Activated B cell treated with CpG ODN at 0.5 μM for 24 hours (primary cell): ENCODE data around the gene APBB3. TPM values are rescaled to one million over a fixed set of nuclear protein-coding genes. Genes with fewer than 3 reads are reported as not detected.
A peak's percentile ranks its signal among the peaks of the same experiment; 100 is the strongest.

Experiments used
- ATAC-seq: fragments of 200-7000 bp; cut with Tn5 transposase; one replicate; pipeline ENCODE4 v1.10.0; 2021; ENCODE audit warnings: low read depth, mild to moderate bottlenecking, moderate library complexity
- CTCF ChIA-PET: fragments of 350-600 bp; sonication (Branson Sonifier 250); formaldehyde crosslinking; loops from one replicate; lab custom pipeline; 2021; ENCODE audit warnings: antibody characterized with exemption; lab: Charles Lee
- POLR2A ChIA-PET: fragments of 350-600 bp; sonication (Branson Sonifier 250); formaldehyde crosslinking; loops from one replicate; lab custom pipeline; 2021; ENCODE audit warnings: antibody characterized with exemption; lab: Charles Lee
- DNase-seq: peaks from one replicate; pipeline ENCODE4 v3.0.0; 2022
- H3K27ac Mint-ChIP-seq: one replicate; pipeline ENCODE4 v1.8.0; 2020; ENCODE audit warnings: mixed read lengths
- H3K27me3 Mint-ChIP-seq: one replicate; pipeline ENCODE4 v1.8.0; 2021; ENCODE audit warnings: mixed read lengths
- H3K36me3 Mint-ChIP-seq: one replicate; pipeline ENCODE4 v1.8.0; 2021; ENCODE audit warnings: low read depth, mixed read lengths
- H3K4me1 Mint-ChIP-seq: one replicate; pipeline ENCODE4 v1.8.0; 2021; ENCODE audit warnings: mixed read lengths
- H3K4me3 Mint-ChIP-seq: one replicate; pipeline ENCODE4 v1.8.0; 2020; ENCODE audit warnings: mild to moderate bottlenecking, mixed read lengths
- H3K9me3 Mint-ChIP-seq: one replicate; pipeline ENCODE4 v1.8.0; 2020; ENCODE audit warnings: mixed read lengths
- intact Hi-C: fragments of 100-400 bp; cut with micrococcal nuclease; formaldehyde crosslinking; loops from one replicate; pipeline ENCODE4 v1.15.1; 2024
- total RNA-seq: library from RNA; stranded (reverse); gene quantifications from 2 replicates; pipeline ENCODE4 v1.2.3, GENCODE V29; 2022
- TF ChIP-seq, protein P1 (sequence below): fragments of 200-600 bp; IDR thresholded peaks from one replicate; pipeline ENCODE4 v1.8.0; 2022; ENCODE audit warnings: antibody characterized with exemption, mild to moderate bottlenecking

Gene APBB3, protein sequence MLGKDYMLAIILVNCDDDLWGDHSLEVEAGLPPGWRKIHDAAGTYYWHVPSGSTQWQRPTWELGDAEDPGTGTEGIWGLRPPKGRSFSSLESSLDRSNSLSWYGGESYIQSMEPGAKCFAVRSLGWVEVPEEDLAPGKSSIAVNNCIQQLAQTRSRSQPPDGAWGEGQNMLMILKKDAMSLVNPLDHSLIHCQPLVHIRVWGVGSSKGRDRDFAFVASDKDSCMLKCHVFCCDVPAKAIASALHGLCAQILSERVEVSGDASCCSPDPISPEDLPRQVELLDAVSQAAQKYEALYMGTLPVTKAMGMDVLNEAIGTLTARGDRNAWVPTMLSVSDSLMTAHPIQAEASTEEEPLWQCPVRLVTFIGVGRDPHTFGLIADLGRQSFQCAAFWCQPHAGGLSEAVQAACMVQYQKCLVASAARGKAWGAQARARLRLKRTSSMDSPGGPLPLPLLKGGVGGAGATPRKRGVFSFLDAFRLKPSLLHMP
- total RNA-seq = 36.0 and 37.5 TPM in 2 replicates

DNA sequence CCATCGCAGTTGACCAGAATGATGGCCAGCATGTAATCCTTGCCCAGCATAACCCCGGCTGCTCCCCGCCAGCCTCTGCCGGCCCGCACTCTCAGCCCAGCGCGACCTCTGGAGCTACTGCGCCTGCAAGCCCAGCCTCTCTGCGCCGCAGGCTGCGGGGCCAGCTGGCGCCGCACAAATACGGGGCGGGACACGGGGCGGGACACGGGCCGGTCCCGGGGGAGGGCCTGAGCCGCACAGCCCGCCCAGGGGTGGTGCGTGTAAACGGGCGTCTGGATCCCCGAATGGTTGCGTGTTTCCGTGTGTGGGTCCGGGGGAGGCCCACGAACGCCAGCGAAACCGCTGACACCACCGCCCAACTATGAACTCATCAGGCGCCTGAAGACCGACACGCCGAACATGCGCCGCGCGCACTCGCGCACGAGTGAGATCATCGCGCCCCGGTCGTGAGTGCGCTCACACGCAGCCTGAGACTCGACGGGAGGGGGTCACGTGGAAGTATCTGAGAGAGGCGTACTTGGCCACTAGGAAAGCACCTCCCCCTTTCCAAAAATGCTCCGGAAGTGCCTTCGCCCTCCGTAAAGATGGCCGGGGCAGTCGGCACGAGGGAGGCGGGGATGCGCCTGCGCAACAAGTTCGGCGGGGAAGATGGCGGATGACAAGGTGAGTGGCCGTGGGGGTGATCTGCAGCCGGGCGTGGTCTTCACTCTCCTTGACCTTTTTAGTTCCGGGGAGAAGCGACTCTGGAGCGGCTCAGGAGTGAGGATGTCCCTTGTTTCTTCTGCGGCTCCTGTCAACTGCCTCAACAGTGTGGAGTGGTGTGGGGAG lies at the start of gene APBB3, which contains the start of gene SLC35A4:
TSS of gene APBB3 (minus strand) at position 403 of the 828 bp plus-strand sequence. CDS start at position 50, 353 bp downstream.
TSS of gene SLC35A4 (plus strand) at position 633 of the 828 bp plus-strand sequence. CDS start 2,342 bp downstream, outside the sequence.
- peak within 1 kb of the TSS; percentile 98 for H3K4me3 Mint-ChIP-seq
- intact Hi-C loops = loop anchor here (1.0 kb wide), 10 partner anchors 8 to 389 kb away; partner anchors contain the start of genes ANKHD1, CYSTM1, EIF4EBP3 and HARS1
- DNase-seq (peak; percentile 89), ATAC-seq (peak; percentile 90)
- no peaks in the 10 kb centered on the region for H3K27me3 Mint-ChIP-seq
- TF ChIP-seq, protein P1, sequence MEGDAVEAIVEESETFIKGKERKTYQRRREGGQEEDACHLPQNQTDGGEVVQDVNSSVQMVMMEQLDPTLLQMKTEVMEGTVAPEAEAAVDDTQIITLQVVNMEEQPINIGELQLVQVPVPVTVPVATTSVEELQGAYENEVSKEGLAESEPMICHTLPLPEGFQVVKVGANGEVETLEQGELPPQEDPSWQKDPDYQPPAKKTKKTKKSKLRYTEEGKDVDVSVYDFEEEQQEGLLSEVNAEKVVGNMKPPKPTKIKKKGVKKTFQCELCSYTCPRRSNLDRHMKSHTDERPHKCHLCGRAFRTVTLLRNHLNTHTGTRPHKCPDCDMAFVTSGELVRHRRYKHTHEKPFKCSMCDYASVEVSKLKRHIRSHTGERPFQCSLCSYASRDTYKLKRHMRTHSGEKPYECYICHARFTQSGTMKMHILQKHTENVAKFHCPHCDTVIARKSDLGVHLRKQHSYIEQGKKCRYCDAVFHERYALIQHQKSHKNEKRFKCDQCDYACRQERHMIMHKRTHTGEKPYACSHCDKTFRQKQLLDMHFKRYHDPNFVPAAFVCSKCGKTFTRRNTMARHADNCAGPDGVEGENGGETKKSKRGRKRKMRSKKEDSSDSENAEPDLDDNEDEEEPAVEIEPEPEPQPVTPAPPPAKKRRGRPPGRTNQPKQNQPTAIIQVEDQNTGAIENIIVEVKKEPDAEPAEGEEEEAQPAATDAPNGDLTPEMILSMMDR = no peak
- peak within 1 kb of the TSS; percentile 90 for H3K27ac Mint-ChIP-seq
- peaks cover 44% of the 10 kb centered on the region for H3K36me3 Mint-ChIP-seq
- ChIA-PET CTCF (no interaction called here), POLR2A (interaction anchor here (0.6 to 3.6 kb wide), 10 partner anchors 13 to 136 kb away, joined by 3 to 39 read pairs (median 5); partner anchors contain the start of genes EIF4EBP3, IK, NDUFA2 and ZMAT2)
- H3K9me3 Mint-ChIP-seq = no peaks in the 10 kb centered on the region
- peaks cover 57% of the 10 kb centered on the region for H3K4me1 Mint-ChIP-seq

DNA sequence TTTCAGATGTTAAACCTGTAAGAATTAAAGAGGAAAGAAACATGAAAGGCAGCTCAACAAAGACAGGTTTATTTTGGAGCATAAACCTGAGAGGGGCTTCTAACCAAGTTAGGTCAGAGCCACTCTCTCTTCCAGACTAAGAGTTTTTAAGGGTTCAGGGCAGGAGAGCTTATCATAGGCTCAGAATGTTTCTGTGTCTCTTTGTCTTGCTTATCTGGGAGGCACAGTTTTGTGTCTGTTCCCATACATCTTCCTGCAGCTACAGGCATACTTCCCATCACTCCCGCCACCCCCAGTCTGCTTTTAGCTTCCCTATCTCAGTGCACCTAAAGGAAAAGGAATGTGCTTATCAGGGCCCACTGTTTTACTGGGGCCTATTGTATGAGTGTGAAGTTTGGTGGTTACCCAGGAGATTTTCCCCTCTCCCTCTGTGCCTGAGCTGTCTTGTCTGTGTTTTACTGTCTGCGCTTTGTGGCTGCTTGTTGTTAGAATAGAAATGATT lies 46.7 kb upstream of the APBB3 start:
- ATAC-seq (no peak), DNase-seq (no peak)
- Mint-ChIP-seq H3K36me3 (no peaks in the 10 kb centered on the region), H3K27ac (no peak overlapping the region), H3K4me3 (no peak overlapping the region), H3K27me3 (no peaks in the 10 kb centered on the region), H3K4me1 (peaks cover 19% of the 10 kb centered on the region), H3K9me3 (no peaks in the 10 kb centered on the region)
- POLR2A ChIA-PET = no interaction called here
- CTCF ChIA-PET = no interaction called here
- TF ChIP-seq, protein P1 = no peak
- intact Hi-C loops = no loop called here

DNA sequence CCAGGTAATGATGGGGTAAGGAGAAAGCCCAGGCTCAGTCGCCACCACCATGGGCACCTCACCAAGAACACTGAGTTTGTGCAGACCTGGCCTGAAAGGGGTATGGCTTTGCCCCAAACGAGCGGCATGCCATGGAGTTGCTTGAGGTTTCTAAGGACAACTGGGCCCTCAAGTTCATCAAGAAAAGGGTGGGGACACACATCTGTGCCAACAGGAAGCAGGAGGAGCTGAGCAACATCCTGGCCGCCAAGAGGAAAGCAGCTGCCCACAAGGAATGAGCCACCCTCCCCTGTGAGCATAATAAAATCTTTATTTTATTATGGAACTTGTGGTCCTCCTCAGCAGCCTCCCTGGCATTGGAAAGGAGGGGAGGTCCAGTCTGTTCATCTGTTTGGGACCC lies 44.7 kb upstream of the APBB3 start:
- intact Hi-C loops = no loop called here
- H3K27ac Mint-ChIP-seq = no peak overlapping the region
- H3K4me3 Mint-ChIP-seq = no peak overlapping the region
- H3K4me1 Mint-ChIP-seq = peaks cover 19% of the 10 kb centered on the region
- ATAC-seq (no peak), DNase-seq (no peak)
- ChIA-PET CTCF (no interaction called here), POLR2A (no interaction called here)
- H3K36me3 Mint-ChIP-seq = no peaks in the 10 kb centered on the region
- no peaks in the 10 kb centered on the region for H3K27me3 Mint-ChIP-seq
- H3K9me3 Mint-ChIP-seq = no peaks in the 10 kb centered on the region
- TF ChIP-seq, protein P1 = no peak

DNA sequence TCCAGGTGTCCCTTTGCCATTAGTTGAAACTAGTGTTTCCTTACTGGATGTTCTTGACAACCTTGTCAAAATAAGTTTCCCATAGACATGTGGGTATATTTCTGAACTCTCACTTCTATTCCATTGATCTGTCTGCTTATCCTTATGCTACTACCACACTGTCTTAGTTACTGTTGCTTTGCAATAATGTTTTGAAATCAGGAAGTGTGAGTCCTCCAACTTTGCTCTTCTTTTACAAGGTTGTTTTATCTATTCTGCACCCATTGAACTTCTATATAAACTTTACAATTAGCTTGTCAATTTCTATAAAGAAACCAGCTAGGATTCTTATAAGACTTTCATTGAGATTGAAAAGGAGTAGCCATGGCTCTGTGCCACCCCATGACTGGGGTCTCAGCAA lies 44.3 kb upstream of the APBB3 start:
- Mint-ChIP-seq H3K4me1 (peaks cover 19% of the 10 kb centered on the region), H3K36me3 (no peaks in the 10 kb centered on the region), H3K27me3 (no peaks in the 10 kb centered on the region), H3K4me3 (no peak overlapping the region), H3K9me3 (no peaks in the 10 kb centered on the region), H3K27ac (no peak overlapping the region)
- TF ChIP-seq, protein P1 = no peak
- ChIA-PET POLR2A (no interaction called here), CTCF (no interaction called here)
- DNase-seq (no peak), ATAC-seq (no peak)
- intact Hi-C loops = no loop called here
